Measurements from ENCODE around the gene CMBL.

GRCh38 chr5:10278658-10279279, 28.9 kb downstream of the CMBL start:
- TF ChIP-seq CTCF (IDR thresholded peaks at IDR 0.05; ENCODE audit: poor library complexity), result no peak
- TF ChIP-seq EZH2 (IDR thresholded peaks at IDR 0.05; ENCODE audit: borderline replicate concordance), result no peak
- no peak for TF ChIP-seq EZH2phosphoT487 (IDR thresholded peaks at IDR 0.05; ENCODE audit: low read depth, severe bottlenecking, unreplicated experiment)
